ENCODE data around the gene IGSF22.
A peak's percentile ranks its signal among the peaks of the same experiment; 100 is the strongest.

IGSF22 gene

GRCh38 chr11:18700872-18701271 lies 25.1 kb downstream of the IGSF22 start:
- no peaks in the 10 kb centered on the region for H3K36me3 ChIP-seq
- H3K27me3 ChIP-seq: peaks cover 97% of the 10 kb centered on the region
- peaks cover 6 to 18% of the 10 kb centered on the region in 2 experiments for H3K4me1 ChIP-seq (ENCODE audit: control insufficient read depth in 1 of 2, insufficient read depth in 1 of 2, low read depth in 1 of 2, low read length in 1 of 2)
- no peaks in the 10 kb centered on the region for H3K9me3 ChIP-seq
- H3K27ac ChIP-seq: no peak overlapping the region
- no peak for TF ChIP-seq CTCF (IDR thresholded peaks at IDR 0.05)
- H3K4me3 ChIP-seq (ENCODE audit: low read depth in 1 of 2, low read length in 1 of 2): no peak overlapping the region

GRCh38 chr11:18700375-18700774 lies 25.6 kb downstream of the IGSF22 start:
- H3K27me3 ChIP-seq: peaks cover 96% of the 10 kb centered on the region
- TF ChIP-seq CTCF (IDR thresholded peaks at IDR 0.05): no peak

GRCh38 chr11:18699848-18700261 lies 26.1 kb downstream of the IGSF22 start:
- H3K9me3 ChIP-seq: no peaks in the 10 kb centered on the region
- H3K27me3 ChIP-seq: peaks cover 93% of the 10 kb centered on the region
- H3K27ac ChIP-seq: no peak overlapping the region
- no peaks in the 10 kb centered on the region for H3K36me3 ChIP-seq
- no peak overlapping the region for H3K4me3 ChIP-seq (ENCODE audit: low read depth in 1 of 2, low read length in 1 of 2)
- peaks cover 6 to 12% of the 10 kb centered on the region in 2 experiments for H3K4me1 ChIP-seq (ENCODE audit: control insufficient read depth in 1 of 2, insufficient read depth in 1 of 2, low read depth in 1 of 2, low read length in 1 of 2)
- no peak for TF ChIP-seq CTCF (IDR thresholded peaks at IDR 0.05)

More at GRCh38 chr11:18700375-18700774, 25.6 kb downstream of the IGSF22 start:
- no peak overlapping the region for H3K4me3 ChIP-seq (ENCODE audit: low read depth in 1 of 2, low read length in 1 of 2)
- H3K9me3 ChIP-seq: no peaks in the 10 kb centered on the region
- H3K4me1 ChIP-seq (ENCODE audit: control insufficient read depth in 1 of 2, insufficient read depth in 1 of 2, low read depth in 1 of 2, low read length in 1 of 2): peaks cover 6 to 13% of the 10 kb centered on the region in 2 experiments
- no peak overlapping the region for H3K27ac ChIP-seq
- no peaks in the 10 kb centered on the region for H3K36me3 ChIP-seq

GRCh38 chr11:18699269-18699596 lies 26.8 kb downstream of the IGSF22 start:
- Histone ChIP-seq H3K27me3 (peaks cover 87% of the 10 kb centered on the region), H3K36me3 (no peaks in the 10 kb centered on the region), H3K9me3 (no peaks in the 10 kb centered on the region), H3K27ac (no peak overlapping the region), H3K4me1 (ENCODE audit: control insufficient read depth in 1 of 2, insufficient read depth in 1 of 2, low read depth in 1 of 2, low read length in 1 of 2) (peaks cover 6 to 12% of the 10 kb centered on the region in 2 experiments), H3K4me3 (ENCODE audit: low read depth in 1 of 2, low read length in 1 of 2) (peak overlapping the region; percentile 38 to 61)
- TF ChIP-seq CTCF (IDR thresholded peaks at IDR 0.05): no peak

- H3K27me3 ChIP-seq: peaks cover 81% of the 10 kb centered on the region
- H3K27ac ChIP-seq: peak within 1 kb of the TSS; percentile 5
- H3K4me1 ChIP-seq (ENCODE audit: control insufficient read depth in 1 of 2, insufficient read depth in 1 of 2, low read depth in 1 of 2, low read length in 1 of 2): peaks cover 6 to 12% of the 10 kb centered on the region in 2 experiments
- H3K9me3 ChIP-seq: no peaks in the 10 kb centered on the region
- H3K4me3 ChIP-seq (ENCODE audit: low read depth in 1 of 2, low read length in 1 of 2): peak within 1 kb of the TSS; percentile 38 to 61
- H3K36me3 ChIP-seq: no peaks in the 10 kb centered on the region
- TF ChIP-seq CTCF (IDR thresholded peaks at IDR 0.05): no peak
These were observed 27.4 kb downstream of the IGSF22 start, which contains the start of gene TMEM86A for GRCh38 chr11:18698341-18699268. TMEM86A (plus strand) TSS chr11:18698779; CDS start chr11:18698887, 108 bp downstream.

Data from neutrophil (primary cell).